Lung microvascular endothelial cell (primary cell): ENCODE data around the gene GUK1. TPM values are rescaled to one million over a fixed set of nuclear protein-coding genes. Genes with fewer than 3 reads are reported as not detected.
"Not testable (repeated sequence)": the region's sequence is repeated elsewhere in the genome, so short reads cannot be mapped to it uniquely, and the experiment has no call there.

Experiments used
- DNase-seq, 2 donors: peaks; one replicate each; pipeline versions ENCODE4 v3.0.0 to v3.0.0-alpha.2; 2010; ENCODE audit warnings: low read depth in 2 of 2
- total RNA-seq: library from RNA; depleted of rRNA; stranded (reverse); fragments of >200 nt; gene quantifications from 2 replicates; pipeline ENCODE4 v1.2.1, GENCODE V29; 2014

Gene GUK1
- total RNA-seq, 1 donor from 2014 or later: 952 TPM

- DNase-seq: no peak
These were observed 36.5 kb downstream of the GUK1 start for GRCh38 chr1:228176461-228177182.

- DNase-seq: no peak
These were observed 37.0 kb downstream of the GUK1 start for GRCh38 chr1:228177183-228177475.

GRCh38 chr1:228177721-228178710, 37.9 kb downstream of the GUK1 start:
- peak in 1 of 2 donors; percentile 57 for DNase-seq

GRCh38 chr1:228178737-228179684, 38.9 kb downstream of the GUK1 start:
- DNase-seq: peak in 1 of 2 donors; percentile 47

GRCh38 chr1:228180271-228180958, 40.3 kb downstream of the GUK1 start:
- DNase-seq: peak in 1 of 2 donors; percentile 33

- no peak for DNase-seq
These were observed 41.0 kb downstream of the GUK1 start for GRCh38 chr1:228180959-228181644.

GRCh38 chr1:228181645-228182034, 41.6 kb downstream of the GUK1 start:
- no peak for DNase-seq

GRCh38 chr1:228182296-228183030, 42.4 kb downstream of the GUK1 start:
- DNase-seq: no peak

- DNase-seq: no peak
These were observed 44.1 kb downstream of the GUK1 start for GRCh38 chr1:228184152-228184551.

- DNase-seq: no peak
These were observed 45.5 kb downstream of the GUK1 start for GRCh38 chr1:228185641-228185965.

GRCh38 chr1:228188249-228188648, 48.2 kb downstream of the GUK1 start:
- not testable (repeated sequence) for DNase-seq

- DNase-seq: no peak
These were observed 50.1 kb downstream of the GUK1 start for GRCh38 chr1:228190182-228190581.

GRCh38 chr1:228190778-228191177, 50.7 kb downstream of the GUK1 start:
- no peak for DNase-seq

GRCh38 chr1:228194436-228194835, 54.4 kb downstream of the GUK1 start:
- DNase-seq: no peak

GRCh38 chr1:228194921-228195812, 55.1 kb downstream of the GUK1 start:
- DNase-seq: no peak

GRCh38 chr1:228197555-228198147, 57.6 kb downstream of the GUK1 start:
- no peak for DNase-seq
